GM12801 (cell line): ENCODE data around the gene ELF2.

Experiments
- TF ChIP-seq, protein P1 (sequence below): IDR thresholded peaks from one replicate; pipeline ENCODE4 v1.5.1; 2011; ENCODE audit warnings: control low read depth; ENCODE audit not compliant: insufficient read length; ENCODE audit errors: extremely low read depth

Gene ELF2

DNA sequence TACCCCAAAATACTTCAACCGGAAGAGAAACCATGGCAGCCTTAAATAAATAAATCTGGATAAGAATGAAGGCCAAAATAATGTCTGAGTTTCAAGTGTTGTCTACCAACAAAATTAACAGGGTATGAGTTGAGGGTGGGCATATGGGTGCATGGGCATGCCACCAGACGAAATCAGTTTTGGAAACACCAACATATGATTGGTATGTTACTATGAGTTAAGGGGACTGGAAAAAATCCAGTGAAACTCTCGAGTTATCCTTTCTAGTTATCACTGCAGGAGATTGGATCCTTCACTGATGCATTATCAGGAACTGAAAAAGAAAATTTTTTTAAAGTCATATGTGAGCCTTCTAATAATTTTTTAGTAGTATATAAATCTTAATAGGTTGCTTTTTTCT lies 129.0 kb downstream of the ELF2 start:
- TF ChIP-seq, protein P1, sequence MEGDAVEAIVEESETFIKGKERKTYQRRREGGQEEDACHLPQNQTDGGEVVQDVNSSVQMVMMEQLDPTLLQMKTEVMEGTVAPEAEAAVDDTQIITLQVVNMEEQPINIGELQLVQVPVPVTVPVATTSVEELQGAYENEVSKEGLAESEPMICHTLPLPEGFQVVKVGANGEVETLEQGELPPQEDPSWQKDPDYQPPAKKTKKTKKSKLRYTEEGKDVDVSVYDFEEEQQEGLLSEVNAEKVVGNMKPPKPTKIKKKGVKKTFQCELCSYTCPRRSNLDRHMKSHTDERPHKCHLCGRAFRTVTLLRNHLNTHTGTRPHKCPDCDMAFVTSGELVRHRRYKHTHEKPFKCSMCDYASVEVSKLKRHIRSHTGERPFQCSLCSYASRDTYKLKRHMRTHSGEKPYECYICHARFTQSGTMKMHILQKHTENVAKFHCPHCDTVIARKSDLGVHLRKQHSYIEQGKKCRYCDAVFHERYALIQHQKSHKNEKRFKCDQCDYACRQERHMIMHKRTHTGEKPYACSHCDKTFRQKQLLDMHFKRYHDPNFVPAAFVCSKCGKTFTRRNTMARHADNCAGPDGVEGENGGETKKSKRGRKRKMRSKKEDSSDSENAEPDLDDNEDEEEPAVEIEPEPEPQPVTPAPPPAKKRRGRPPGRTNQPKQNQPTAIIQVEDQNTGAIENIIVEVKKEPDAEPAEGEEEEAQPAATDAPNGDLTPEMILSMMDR = no peak

GRCh38 chr4:139044291-139044690 lies 132.7 kb downstream of the ELF2 start:
- TF ChIP-seq, protein P1 = no peak

GRCh38 chr4:139042981-139043460 lies 134.0 kb downstream of the ELF2 start:
- TF ChIP-seq, protein P1 = no peak

- TF ChIP-seq, protein P1 = no peak
Measured at GRCh38 chr4:139038874-139039443, 138.1 kb downstream of the ELF2 start.

DNA sequence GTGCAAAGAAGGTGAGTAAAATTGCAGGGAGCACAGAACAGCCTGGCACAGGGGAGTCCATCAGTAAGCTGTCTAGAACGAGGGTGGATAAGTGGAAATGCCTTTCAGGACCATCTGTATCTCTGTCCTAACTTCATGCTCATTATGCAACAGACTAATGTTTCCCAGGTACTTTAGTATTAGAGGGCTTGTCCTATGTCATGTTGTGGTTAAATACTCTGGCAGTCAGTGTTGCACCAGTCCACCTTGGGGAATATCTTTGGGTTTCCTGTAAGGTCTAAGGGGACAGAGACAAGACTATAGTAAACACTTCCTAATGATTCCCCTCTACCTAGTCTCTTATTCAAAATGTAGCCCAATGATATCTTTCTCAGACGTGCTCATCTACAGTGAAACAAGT lies 140.1 kb downstream of the ELF2 start:
- TF ChIP-seq, protein P1 = no peak

GRCh38 chr4:139035650-139036049 lies 141.4 kb downstream of the ELF2 start:
- TF ChIP-seq, protein P1 = no peak

DNA sequence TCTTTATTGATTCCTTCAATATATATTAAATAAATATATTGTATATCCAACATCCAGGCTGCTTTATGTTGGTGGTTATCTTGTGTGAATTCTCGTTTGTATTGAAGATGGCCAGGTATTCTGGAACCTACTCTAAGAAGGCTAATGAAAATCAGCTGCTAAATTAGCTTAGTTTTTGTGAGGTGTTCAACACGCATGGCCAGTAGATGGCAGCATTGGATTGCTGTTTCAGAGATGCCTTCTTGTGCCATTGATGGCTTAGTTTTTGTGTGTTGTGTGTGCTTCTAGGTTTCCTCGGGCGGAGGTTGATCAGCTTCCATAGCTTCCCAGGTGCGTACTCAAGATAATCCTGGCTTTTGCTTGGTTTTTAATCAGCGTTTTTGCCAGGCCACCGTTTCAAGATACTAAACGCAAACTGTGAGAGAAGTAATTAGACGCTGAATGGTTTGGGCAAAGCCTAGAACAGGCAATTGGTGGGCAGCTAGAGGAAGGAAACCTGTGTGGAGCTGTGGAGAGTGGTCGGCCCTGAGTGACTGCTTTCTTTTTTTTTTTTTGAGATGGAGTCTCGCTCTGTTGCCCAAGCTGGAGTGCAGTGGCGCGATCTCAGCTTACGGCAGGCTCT lies 146.3 kb downstream of the ELF2 start:
- TF ChIP-seq, protein P1 = peak; percentile 4
